HG03342 (cell line): ENCODE results near the gene ELAVL3.
"Not testable (repeated sequence)": the region's sequence is repeated elsewhere in the genome, so short reads cannot be mapped to it uniquely, and the experiment has no call there.

ENCODE experiments used
- ATAC-seq: cut with Tn5 transposase; IDR thresholded peaks from one replicate; pipeline ENCODE4 v1.9.1; 2021; ENCODE audit warnings: mild to moderate bottlenecking, moderate library complexity; ENCODE audit not compliant: unreplicated experiment

ELAVL3 gene

DNA sequence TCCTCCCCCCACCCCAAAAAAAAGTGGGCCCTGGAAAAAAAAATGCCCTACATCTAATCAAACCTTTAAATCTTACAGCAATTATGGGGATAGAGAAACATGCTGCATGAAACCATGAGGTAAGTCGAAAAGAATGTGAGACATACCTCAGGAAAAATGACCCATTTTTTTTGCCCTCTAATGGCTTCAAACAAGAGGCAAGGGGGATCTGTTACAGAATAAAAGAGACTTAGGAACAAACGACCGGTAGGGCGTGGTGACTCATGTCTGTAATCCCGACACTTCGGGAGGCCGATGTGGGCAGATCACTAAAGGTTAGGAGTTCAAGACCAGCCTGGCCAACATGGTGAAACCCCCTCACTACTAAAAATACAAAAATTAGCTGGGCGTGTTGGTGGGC is 70.2 kb downstream of the ELAVL3 start:
- no peak for ATAC-seq

DNA sequence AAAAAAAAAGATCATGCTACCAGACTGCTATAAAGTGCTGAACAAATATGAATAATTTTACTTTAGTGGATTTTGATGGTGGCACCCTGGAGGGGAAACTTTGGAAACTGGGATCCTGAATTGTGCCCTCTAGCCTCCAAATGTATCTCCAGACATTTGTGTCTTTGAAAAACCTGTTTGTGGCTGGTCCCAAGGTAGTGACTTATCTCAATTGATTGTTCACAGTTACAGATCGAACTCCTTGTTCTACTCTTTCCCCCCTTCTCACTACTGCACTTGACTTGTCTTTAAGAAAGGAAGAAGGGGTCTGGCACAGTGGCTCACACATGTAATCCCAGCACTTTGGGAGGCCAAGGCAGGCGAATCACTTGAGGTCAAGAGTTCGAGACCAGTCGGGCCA is 72.3 kb downstream of the ELAVL3 start:
- no peak for ATAC-seq

DNA sequence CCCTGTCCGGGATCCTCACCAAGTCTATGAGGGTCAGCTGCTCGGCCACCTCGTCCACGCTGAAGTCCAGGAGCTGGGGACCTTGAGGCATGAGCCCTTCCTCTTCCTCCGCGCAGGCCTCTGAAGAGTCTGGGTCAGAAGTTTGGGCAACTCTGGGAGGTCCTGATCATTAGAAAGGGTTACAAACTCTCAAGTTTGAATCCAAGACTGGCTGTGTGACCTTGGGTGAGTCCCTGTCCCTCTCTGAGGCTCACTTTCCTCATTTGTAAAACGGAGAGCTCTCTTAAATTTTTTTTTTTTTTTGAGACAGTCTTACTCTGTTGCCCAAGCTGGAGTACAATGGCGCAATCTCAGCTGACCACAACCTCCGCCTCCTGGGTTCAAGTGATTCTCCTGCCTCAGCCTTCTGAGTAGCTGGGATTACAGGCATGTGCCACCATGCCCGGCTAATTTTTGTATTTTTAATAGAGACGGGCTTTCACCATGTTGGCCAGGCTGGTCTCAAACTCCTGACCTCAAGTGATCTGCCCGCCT is 74.1 kb downstream of the ELAVL3 start:
- ATAC-seq: not testable (repeated sequence)

DNA sequence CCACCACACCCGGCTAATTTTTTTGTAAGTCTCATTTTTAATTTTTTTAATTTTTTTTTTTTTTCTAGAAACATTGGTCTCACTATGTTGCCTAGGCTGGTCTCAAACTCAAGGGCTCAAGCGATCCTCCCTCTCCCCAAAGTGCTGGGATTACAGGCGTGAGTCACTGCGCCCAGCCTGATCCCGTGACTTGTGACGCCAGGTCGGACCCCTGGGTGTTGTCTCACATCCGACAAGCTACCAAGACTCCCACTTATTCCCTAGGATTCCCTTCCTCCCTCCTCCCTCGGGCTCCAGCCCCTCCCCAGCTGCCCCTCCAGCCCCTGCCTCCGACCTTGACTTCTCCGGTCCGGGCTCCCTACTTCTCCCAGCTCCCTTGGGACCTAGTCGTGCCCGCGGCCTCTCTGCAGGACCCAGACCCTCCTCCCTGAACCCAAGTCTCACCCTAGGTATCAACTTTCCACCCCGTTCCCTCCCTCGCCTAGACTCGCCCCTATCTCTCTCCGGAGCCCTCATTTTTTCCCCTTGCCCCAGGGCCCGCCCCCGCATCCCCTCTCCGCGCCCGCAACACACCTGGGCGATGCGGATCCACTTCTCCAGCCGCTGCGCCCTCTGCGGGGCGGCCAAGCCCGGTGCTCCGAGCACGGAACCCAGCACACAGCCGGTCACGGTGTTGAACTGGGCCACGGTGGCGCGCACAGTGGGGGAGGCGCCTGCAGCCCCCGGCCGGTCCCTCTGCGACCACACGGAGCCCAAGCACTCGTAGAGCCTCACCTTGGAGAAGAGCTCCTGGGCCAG is 74.8 kb downstream of the ELAVL3 start:
- no peak for ATAC-seq

DNA sequence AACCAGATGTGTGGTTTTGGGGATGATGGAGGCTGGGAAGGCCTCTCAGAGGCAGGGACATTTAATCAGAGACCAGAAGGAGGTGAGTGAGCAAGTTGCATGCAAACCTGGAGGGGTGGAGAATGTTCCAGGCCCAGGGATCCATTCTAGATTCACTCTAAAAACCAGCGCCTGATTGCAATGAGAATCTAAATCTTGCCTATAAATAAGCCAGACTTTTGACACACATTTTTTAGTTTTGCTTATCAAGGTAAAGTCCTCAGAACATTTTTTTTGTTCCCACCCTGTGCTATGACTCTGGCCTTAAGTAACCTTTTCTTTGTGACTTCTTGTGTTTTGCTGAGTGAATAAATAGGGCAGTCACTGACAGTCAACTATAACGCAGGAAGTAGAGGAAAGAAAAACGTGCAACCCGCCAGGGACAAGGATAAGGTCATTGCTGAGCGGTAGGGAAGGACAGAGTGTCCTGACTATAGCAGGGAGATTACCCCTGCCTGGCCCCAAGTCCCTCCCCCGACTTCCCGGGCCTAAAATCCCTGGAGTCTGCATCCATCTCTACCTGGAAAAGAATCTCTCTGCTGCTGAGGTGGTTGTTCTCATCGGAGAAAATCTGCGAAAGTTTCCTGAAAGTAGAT is 76.1 kb downstream of the ELAVL3 start:
- no peak for ATAC-seq

DNA sequence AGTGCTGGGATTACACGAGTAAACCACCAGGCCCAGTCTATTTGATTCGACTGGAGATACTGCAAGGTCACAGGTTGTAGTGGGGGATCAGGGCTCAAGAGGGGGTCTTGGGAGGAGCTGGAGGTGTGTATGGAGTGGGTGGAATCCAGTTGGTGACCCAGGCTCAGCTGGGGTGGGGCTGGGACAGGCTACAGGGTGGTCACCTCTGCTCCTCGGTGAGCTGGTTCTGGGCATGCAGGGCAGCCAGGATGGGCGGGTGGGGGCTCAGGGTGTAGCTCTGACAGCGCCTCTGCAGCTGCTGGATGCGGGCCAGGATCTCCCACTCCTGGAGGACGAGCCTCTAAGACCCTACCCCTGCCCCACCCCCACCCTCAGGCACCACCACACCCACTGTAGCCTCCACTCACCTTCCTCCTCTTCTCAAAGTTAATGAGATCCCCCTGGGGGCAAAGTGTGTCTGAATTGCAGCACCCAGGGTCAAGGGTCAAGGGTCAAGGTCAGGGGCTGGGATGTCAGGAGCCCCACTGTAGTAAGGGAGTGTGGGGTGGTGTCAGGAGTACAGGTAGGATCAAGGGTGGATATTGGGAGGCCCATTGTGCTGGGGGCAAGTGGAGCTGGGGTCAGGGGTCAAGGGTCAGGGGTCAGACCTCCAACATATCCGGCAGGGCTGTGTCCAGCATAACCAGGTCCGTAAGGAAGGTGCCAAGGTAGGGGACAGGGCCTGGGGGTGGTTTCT is 78.9 kb downstream of the ELAVL3 start:
- no peak for ATAC-seq
